ENCODE results near the gene DNAH14. TPM values are rescaled to one million over a fixed set of nuclear protein-coding genes. Genes with fewer than 3 reads are reported as not detected.
"Not testable (repeated sequence)": the region's sequence is repeated elsewhere in the genome, so short reads cannot be mapped to it uniquely, and the experiment has no call there.

Gene DNAH14
- total RNA-seq, 4 donors from 2014 or later = under 0.01 to 142 (median 4.1) TPM

- intact Hi-C loops (cut with DNase I; ENCODE audit: low total_unique reads) = no loop called here
- Histone ChIP-seq H3K9me3 (no peaks in the 10 kb centered on the region), H3K27me3 (no peaks in the 10 kb centered on the region), H3K27ac (no peak overlapping the region), H3K4me3 (no peak overlapping the region), H3K4me1 (no peaks in the 10 kb centered on the region), H3K36me3 (no peaks in the 10 kb centered on the region)
- DNase-seq = no peak
- TF ChIP-seq POLR2A (IDR thresholded peaks at IDR 0.05) (no peak), CTCF (IDR thresholded peaks at IDR 0.05) (no peak)
Observed at GRCh38 chr1:225378880-225379279, 449.4 kb downstream of the DNAH14 start.

- H3K27ac ChIP-seq = no peak overlapping the region
- H3K36me3 ChIP-seq = no peaks in the 10 kb centered on the region
- no peaks in the 10 kb centered on the region for H3K4me1 ChIP-seq
- TF ChIP-seq POLR2A (IDR thresholded peaks at IDR 0.05) (no peak), CTCF (IDR thresholded peaks at IDR 0.05) (no peak)
- DNase-seq = no peak
- no peak overlapping the region for H3K4me3 ChIP-seq
- intact Hi-C loops (cut with DNase I; ENCODE audit: low total_unique reads) = no loop called here
- H3K9me3 ChIP-seq = no peaks in the 10 kb centered on the region
- H3K27me3 ChIP-seq = no peaks in the 10 kb centered on the region
Observed at GRCh38 chr1:225380691-225381090, 451.2 kb downstream of the DNAH14 start.

DNA sequence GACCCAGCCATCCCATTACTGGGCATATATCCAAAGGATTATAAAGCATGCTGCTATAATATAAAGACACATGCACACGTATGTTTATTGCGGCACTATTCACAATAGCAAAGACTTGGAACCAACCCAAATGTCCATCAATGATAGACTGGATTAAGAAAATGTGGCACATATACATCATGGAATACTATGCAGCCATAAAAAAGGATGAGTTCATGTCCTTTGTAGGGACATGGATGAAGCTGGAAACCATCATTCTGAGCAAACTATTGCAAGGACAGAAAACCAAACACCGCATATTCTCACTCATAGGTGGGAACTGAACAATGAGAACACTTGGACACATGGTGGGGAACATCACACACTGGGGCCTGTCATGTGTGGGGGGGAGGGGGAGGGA, 457.4 kb downstream of the DNAH14 start:
- H3K9me3 ChIP-seq; H3K27me3 ChIP-seq; H3K36me3 ChIP-seq; H3K27ac ChIP-seq; intact Hi-C loops (cut with DNase I; ENCODE audit: low total_unique reads); DNase-seq; H3K4me1 ChIP-seq; H3K4me3 ChIP-seq: not testable (repeated sequence)

DNA sequence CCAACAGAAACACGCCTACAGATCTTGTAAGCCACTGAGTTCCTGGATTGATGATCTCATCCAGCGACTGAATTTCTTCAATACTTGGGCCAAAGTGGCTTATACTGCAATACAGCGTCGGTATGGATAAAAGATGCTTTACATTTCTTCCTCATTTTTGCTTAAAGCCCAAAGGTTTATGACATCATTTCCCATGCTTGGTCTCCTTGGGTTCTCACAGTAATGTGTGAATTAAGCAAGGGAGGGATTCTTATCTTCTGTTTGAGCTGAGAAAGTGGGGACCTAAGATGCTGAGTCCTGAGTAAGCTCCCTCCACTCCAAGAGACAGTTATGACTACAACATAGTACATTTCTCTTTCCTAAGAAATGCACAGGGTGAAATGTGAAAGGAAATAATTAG, 458.9 kb downstream of the DNAH14 start:
- no peaks in the 10 kb centered on the region for H3K36me3 ChIP-seq
- intact Hi-C loops (cut with DNase I; ENCODE audit: low total_unique reads) = no loop called here
- H3K9me3 ChIP-seq = no peaks in the 10 kb centered on the region
- no peak for TF ChIP-seq POLR2A (IDR thresholded peaks at IDR 0.05)
- no peak for TF ChIP-seq CTCF (IDR thresholded peaks at IDR 0.05)
- H3K27ac ChIP-seq = no peak overlapping the region
- H3K4me3 ChIP-seq = no peak overlapping the region
- H3K27me3 ChIP-seq = no peaks in the 10 kb centered on the region
- H3K4me1 ChIP-seq = no peaks in the 10 kb centered on the region
- DNase-seq = no peak

DNA sequence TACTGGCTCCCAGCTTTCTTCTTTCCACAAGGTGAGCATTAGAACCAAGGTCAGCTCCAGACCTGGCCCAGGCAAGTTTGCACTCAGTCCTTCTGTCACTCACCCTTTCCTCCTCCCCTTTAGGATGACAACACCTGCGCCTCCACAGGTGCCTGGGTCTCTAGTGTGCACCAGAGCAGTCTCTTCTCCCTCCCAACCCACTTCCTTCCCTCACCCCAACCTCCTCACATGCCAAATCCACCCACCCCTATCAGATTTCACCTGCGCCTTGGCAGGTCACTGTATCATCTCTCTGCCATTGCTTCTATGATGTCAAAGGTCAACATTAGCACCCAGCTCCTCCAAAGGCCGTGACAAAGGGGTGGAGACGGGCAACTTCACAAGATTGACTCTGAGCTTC, 460.4 kb downstream of the DNAH14 start:
- Histone ChIP-seq H3K27ac (no peak overlapping the region), H3K4me3 (no peak overlapping the region), H3K9me3 (no peaks in the 10 kb centered on the region), H3K4me1 (no peaks in the 10 kb centered on the region), H3K36me3 (no peaks in the 10 kb centered on the region), H3K27me3 (no peaks in the 10 kb centered on the region)
- intact Hi-C loops (cut with DNase I; ENCODE audit: low total_unique reads) = no loop called here
- DNase-seq = no peak
- TF ChIP-seq POLR2A (IDR thresholded peaks at IDR 0.05) (no peak), CTCF (IDR thresholded peaks at IDR 0.05) (no peak)

DNA sequence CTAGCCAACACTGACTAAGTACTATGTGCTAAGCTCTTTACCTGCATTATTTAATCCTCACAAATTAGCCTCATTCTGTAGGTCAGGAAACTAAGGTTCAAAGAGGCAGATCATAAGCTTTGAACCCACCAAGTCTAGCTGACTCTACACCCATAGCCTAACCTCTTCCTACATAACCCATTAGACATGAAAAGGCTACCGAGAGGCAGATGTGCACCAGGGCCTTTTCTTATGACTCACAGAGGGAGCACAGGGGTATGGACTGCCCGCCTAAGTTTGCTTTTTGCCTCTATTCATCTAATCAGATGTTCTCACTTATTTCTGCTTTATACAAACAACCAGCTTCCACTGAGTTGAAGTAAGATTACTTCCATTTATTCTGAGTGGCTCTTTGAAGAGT, 466.9 kb downstream of the DNAH14 start:
- Histone ChIP-seq H3K4me3 (no peak overlapping the region), H3K36me3 (no peaks in the 10 kb centered on the region), H3K9me3 (no peaks in the 10 kb centered on the region), H3K4me1 (no peaks in the 10 kb centered on the region), H3K27ac (no peak overlapping the region), H3K27me3 (no peaks in the 10 kb centered on the region)
- DNase-seq = no peak
- no peak for TF ChIP-seq CTCF (IDR thresholded peaks at IDR 0.05)
- no peak for TF ChIP-seq POLR2A (IDR thresholded peaks at IDR 0.05)
- intact Hi-C loops (cut with DNase I; ENCODE audit: low total_unique reads) = no loop called here

Data from uterus (tissue), 4 donors.